ENCODE data around the gene OR2H2. TPM values are rescaled to one million over a fixed set of nuclear protein-coding genes. Genes with fewer than 3 reads are reported as not detected.

Gene OR2H2
- total and polyA plus RNA-seq, 4 donors, result 2.0 to 2.7 TPM; not detected in 2

DNA sequence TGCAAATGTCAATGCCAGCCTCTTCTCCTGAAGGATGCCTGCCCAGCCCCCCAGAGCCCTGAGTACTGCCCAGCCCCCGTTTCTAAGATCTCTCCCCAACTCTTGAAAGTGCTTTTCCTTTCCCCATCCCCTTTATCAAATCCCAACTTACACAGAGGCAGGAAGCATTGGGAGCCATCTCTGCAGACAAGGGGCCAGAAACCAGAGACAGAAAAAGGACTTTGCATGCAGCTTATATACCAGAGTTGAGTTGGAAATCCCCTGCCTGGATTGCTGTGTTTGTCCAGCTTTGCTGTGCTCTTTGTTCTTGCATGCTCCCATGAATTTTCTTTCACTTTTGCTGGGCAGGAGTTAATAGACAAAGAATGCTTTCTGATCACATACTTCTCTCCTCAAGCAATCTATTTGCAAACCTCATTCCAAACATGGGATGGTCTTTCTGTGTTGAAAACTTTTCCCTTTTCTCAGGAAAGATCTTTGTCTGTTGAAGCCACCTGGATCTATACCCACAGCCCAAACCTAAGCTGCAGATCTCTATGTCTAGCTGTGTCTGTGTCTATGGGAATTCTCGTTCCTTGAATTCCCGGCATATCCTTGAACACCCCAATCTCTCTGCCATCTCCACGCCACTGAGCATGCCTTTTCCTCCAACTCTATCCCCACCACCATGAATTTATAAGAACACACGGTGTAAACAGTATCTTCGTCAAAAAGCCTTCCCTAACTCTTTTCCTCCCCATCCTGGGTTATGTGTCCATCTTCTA is 25.2 kb upstream of the OR2H2 start, which contains the start of gene UBD:
TSS of gene UBD (minus strand) at position 209 of the 764 bp plus-strand sequence. CDS start at position 178, 31 bp downstream.
- DNase-seq (ENCODE audit: low read depth in 4 of 6, low spot score in 6 of 6), result no peak
- Histone ChIP-seq H3K9me3 (ENCODE audit: control insufficient read depth, insufficient read depth, low read length) (no peaks in the 10 kb centered on the region), H3K27ac (ENCODE audit: low read depth, low read length) (no peak within 1 kb of the TSS), H3K36me3 (ENCODE audit: control insufficient read depth, insufficient read depth, low read length) (no peaks in the 10 kb centered on the region), H3K27me3 (ENCODE audit: control insufficient read depth, insufficient read depth, low read length) (peaks cover 7% of the 10 kb centered on the region), H3K4me3 (ENCODE audit: low read depth, low read length) (no peak within 1 kb of the TSS), H3K4me1 (ENCODE audit: control insufficient read depth, insufficient read depth, low read length) (no peaks in the 10 kb centered on the region)
- WGBS (ENCODE audit: insufficient coverage), result 84% methylated on average over 6 of the region's 6 CpGs

DNA sequence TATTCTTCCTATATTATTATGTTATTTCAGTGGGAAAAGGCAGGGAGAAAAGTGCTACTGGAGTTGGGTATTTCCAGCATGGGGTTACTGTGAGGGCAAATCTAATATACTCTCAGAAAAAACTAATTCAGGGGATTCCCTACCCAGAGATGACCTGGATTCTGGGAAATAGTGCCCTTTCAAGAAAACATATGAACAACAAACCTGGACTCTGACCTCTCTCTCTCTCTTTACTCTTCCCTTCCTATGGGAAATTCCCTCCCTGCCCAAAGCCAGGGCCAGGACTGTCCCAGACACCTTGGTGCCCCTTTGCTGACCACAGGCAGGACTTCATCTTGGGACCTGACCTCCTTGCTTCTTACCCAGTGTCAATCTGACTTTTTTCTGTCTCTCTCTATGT is 23.8 kb upstream of the OR2H2 start:
- Histone ChIP-seq H3K36me3 (ENCODE audit: control insufficient read depth, insufficient read depth, low read length) (no peaks in the 10 kb centered on the region), H3K4me3 (ENCODE audit: low read depth, low read length) (no peak overlapping the region), H3K4me1 (ENCODE audit: control insufficient read depth, insufficient read depth, low read length) (no peaks in the 10 kb centered on the region), H3K9me3 (ENCODE audit: control insufficient read depth, insufficient read depth, low read length) (no peaks in the 10 kb centered on the region), H3K27ac (ENCODE audit: low read depth, low read length) (no peak overlapping the region), H3K27me3 (ENCODE audit: control insufficient read depth, insufficient read depth, low read length) (peaks cover under 1% of the 10 kb centered on the region)
- DNase-seq (ENCODE audit: low read depth in 4 of 6, low spot score in 6 of 6), result no peak

DNA sequence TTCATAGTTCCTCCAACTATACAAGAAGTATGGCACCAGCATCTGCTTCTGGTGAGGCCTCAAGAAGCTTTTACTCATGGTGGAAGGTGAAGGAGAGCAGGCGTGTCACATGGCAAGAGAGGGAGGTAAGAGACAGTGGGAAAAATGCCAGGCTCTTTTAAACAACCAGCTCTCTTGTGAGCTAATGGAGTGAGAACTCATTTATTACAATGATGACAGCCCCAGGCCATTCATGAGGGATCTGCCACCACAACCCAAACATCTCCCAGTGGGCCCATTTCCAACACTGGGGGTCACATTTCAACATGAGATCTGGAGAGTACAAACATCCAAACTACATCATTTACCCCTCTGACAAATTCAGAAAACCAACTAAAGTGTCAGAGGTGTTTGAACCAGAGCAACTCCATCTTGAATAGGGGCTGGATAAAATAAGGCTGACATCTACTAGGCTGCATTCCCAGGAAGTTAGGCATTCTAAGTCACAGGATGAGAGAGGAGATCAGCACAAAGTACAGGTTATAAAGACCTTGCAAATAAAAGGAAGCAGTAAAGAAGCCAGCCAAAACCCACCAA is 23.2 kb upstream of the OR2H2 start:
- Histone ChIP-seq H3K4me1 (ENCODE audit: control insufficient read depth, insufficient read depth, low read length) (no peaks in the 10 kb centered on the region), H3K27me3 (ENCODE audit: control insufficient read depth, insufficient read depth, low read length) (no peaks in the 10 kb centered on the region), H3K9me3 (ENCODE audit: control insufficient read depth, insufficient read depth, low read length) (no peaks in the 10 kb centered on the region), H3K36me3 (ENCODE audit: control insufficient read depth, insufficient read depth, low read length) (no peaks in the 10 kb centered on the region), H3K27ac (ENCODE audit: low read depth, low read length) (no peak overlapping the region), H3K4me3 (ENCODE audit: low read depth, low read length) (no peak overlapping the region)
- no peak for DNase-seq (ENCODE audit: low read depth in 4 of 6, low spot score in 6 of 6)
- no CpG with 5 or more reads among the region's 1 CpG for WGBS (ENCODE audit: insufficient coverage)

DNA sequence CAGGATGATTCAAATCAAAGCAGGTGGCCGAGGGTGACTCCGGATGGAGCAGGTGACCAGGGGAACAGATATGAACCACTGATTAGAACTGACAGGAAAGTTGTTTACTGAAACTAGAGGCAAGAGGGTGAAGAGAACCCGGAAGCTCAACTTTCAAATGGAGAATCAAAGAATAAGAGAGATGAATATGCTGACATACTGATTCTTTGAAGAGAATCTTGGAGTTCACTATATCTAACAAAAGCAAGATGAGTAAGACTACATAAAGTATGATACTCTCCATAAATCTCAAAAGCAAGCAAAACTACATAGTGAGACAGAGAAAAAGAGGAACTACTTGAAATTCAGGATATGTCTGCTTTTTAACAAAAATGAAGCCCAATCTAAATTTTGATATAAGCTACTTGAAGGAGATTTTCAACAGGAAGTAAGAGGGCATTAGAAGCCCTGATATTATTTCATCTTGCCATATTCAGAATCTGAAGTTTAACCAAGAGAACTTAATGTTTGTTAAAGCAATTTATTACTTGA is 21.4 kb upstream of the OR2H2 start:
- Histone ChIP-seq H3K4me3 (ENCODE audit: low read depth, low read length) (no peak overlapping the region), H3K4me1 (ENCODE audit: control insufficient read depth, insufficient read depth, low read length) (no peaks in the 10 kb centered on the region), H3K27ac (ENCODE audit: low read depth, low read length) (no peak overlapping the region), H3K36me3 (ENCODE audit: control insufficient read depth, insufficient read depth, low read length) (no peaks in the 10 kb centered on the region), H3K9me3 (ENCODE audit: control insufficient read depth, insufficient read depth, low read length) (no peaks in the 10 kb centered on the region), H3K27me3 (ENCODE audit: control insufficient read depth, insufficient read depth, low read length) (no peaks in the 10 kb centered on the region)
- 90% methylated on average over 3 of the region's 3 CpGs for WGBS (ENCODE audit: insufficient coverage)
- DNase-seq (ENCODE audit: low read depth in 4 of 6, low spot score in 6 of 6), result no peak

DNA sequence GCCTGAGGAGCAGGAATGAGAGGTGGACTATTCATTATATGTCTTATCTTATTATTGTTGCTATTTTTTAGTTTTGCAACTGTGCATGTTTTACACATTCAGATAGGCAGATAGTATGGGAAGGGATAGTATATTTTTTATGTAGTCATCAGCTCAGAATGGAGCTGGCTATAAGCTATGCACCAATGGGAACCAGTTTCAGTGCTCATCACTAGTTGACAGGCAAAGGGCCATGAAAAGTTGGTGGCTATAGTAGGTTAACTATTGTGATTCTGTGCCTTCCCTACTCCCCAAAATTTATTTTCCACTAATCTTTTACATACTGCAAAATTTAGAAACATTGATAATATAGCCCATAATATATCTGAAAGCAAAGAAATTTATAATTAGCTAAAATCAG is 20.0 kb upstream of the OR2H2 start:
- Histone ChIP-seq H3K9me3 (ENCODE audit: control insufficient read depth, insufficient read depth, low read length) (no peaks in the 10 kb centered on the region), H3K27ac (ENCODE audit: low read depth, low read length) (no peak overlapping the region), H3K27me3 (ENCODE audit: control insufficient read depth, insufficient read depth, low read length) (no peaks in the 10 kb centered on the region), H3K36me3 (ENCODE audit: control insufficient read depth, insufficient read depth, low read length) (no peaks in the 10 kb centered on the region), H3K4me1 (ENCODE audit: control insufficient read depth, insufficient read depth, low read length) (no peaks in the 10 kb centered on the region), H3K4me3 (ENCODE audit: low read depth, low read length) (no peak overlapping the region)
- no peak for DNase-seq (ENCODE audit: low read depth in 4 of 6, low spot score in 6 of 6)

DNA sequence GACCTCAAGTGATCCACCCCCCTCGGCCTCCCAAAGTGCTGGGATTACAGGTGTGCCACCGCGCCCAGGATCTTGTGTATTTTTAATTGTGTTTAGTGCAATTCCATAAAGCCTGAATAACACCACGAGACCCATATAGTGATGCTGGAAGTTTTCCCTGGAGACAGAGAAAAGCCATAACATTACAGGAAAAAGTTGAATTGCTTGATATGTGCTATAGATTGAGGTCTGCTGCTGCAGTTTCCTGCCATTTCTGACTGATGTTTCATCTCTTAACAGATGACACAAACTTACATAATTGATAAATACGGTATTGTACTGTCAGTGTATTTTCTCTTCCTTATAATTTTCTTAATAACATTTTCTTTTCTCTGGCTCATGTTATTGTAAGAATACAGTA is 18.1 kb upstream of the OR2H2 start:
- no peaks in the 10 kb centered on the region for H3K27me3 ChIP-seq (ENCODE audit: control insufficient read depth, insufficient read depth, low read length)
- H3K4me3 ChIP-seq (ENCODE audit: low read depth, low read length), result no peak overlapping the region
- WGBS (ENCODE audit: insufficient coverage), result 100% methylated on average over 4 of the region's 5 CpGs
- peak in 1 of 6 donors; percentile 28 for DNase-seq (ENCODE audit: low read depth in 4 of 6, low spot score in 6 of 6)
- H3K9me3 ChIP-seq (ENCODE audit: control insufficient read depth, insufficient read depth, low read length), result no peaks in the 10 kb centered on the region
- no peaks in the 10 kb centered on the region for H3K4me1 ChIP-seq (ENCODE audit: control insufficient read depth, insufficient read depth, low read length)
- no peak overlapping the region for H3K27ac ChIP-seq (ENCODE audit: low read depth, low read length)
- H3K36me3 ChIP-seq (ENCODE audit: control insufficient read depth, insufficient read depth, low read length), result no peaks in the 10 kb centered on the region

DNA sequence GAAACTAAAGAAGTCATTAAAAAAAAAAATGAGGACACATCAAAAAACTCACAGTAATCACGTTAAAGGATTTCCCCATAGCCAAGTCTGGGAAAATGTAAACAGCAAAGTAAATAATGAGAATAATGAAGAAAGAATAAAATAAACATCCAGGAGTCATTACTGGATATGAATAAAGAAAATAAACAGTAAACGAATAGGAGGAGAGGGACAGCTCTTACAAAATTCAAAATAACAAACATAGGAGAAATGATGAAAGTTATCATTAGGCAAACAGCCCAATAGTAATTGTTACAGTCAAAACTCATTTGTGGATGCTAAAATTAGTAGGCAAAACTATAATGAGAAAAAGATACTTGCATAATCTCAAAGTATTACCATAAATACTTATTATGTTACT is 17.4 kb upstream of the OR2H2 start:
- Histone ChIP-seq H3K9me3 (ENCODE audit: control insufficient read depth, insufficient read depth, low read length) (no peaks in the 10 kb centered on the region), H3K4me3 (ENCODE audit: low read depth, low read length) (no peak overlapping the region), H3K36me3 (ENCODE audit: control insufficient read depth, insufficient read depth, low read length) (no peaks in the 10 kb centered on the region), H3K27me3 (ENCODE audit: control insufficient read depth, insufficient read depth, low read length) (peaks cover 2% of the 10 kb centered on the region), H3K27ac (ENCODE audit: low read depth, low read length) (no peak overlapping the region), H3K4me1 (ENCODE audit: control insufficient read depth, insufficient read depth, low read length) (no peaks in the 10 kb centered on the region)
- peak in 1 of 6 donors; percentile 77 for DNase-seq (ENCODE audit: low read depth in 4 of 6, low spot score in 6 of 6)
- WGBS (ENCODE audit: insufficient coverage), result no CpG with 5 or more reads among the region's 2 CpGs

DNA sequence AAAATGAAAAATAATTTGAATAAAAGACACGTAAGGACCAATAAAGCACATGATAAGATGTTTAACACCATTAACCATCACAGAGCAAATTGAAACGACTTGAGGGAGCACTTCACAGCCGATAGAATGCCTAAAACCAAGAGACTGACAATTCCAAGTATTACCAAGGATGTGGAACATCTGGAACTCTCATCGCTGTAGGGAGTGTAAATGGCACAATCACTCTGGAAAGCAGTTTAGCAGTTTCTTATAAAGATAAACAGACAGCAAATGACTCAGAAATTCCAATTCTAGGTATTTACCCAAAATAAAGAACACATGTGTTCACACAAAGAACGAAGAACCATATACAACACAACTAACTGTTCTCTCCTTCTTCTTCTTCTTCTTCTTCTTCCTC is 16.9 kb upstream of the OR2H2 start:
- Histone ChIP-seq H3K27me3 (ENCODE audit: control insufficient read depth, insufficient read depth, low read length) (peaks cover 2% of the 10 kb centered on the region), H3K4me1 (ENCODE audit: control insufficient read depth, insufficient read depth, low read length) (no peaks in the 10 kb centered on the region), H3K9me3 (ENCODE audit: control insufficient read depth, insufficient read depth, low read length) (no peaks in the 10 kb centered on the region), H3K36me3 (ENCODE audit: control insufficient read depth, insufficient read depth, low read length) (no peaks in the 10 kb centered on the region), H3K4me3 (ENCODE audit: low read depth, low read length) (no peak overlapping the region), H3K27ac (ENCODE audit: low read depth, low read length) (no peak overlapping the region)
- WGBS (ENCODE audit: insufficient coverage), result 83% methylated on average over 1 of the region's 5 CpGs
- peak in 2 of 6 donors; percentile 23 to 83 for DNase-seq (ENCODE audit: low read depth in 4 of 6, low spot score in 6 of 6)

DNA sequence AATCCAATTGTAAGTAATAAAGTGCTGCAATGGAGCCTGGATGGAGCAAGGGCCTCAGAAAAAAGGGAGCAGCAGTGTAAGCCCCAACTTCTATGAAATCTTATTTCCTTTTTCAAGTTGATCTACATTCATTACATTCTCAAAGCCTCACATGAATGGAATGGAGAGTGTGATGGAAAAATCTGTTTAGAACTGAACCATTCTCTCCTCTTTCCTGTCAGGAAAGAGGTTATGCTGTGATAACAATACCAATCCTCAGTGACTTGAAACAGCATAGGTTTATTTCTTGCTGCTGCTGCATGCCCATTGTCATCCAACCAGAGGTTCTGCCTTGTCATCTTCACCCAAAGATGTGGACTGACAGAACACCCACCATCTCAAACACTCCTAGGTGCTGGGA is 8.9 kb upstream of the OR2H2 start:
- H3K27ac ChIP-seq (ENCODE audit: low read depth, low read length), result no peak overlapping the region
- H3K9me3 ChIP-seq (ENCODE audit: control insufficient read depth, insufficient read depth, low read length), result no peaks in the 10 kb centered on the region
- DNase-seq (ENCODE audit: low read depth in 4 of 6, low spot score in 6 of 6), result no peak
- H3K27me3 ChIP-seq (ENCODE audit: control insufficient read depth, insufficient read depth, low read length), result peaks cover 2% of the 10 kb centered on the region
- no peaks in the 10 kb centered on the region for H3K4me1 ChIP-seq (ENCODE audit: control insufficient read depth, insufficient read depth, low read length)
- no peak overlapping the region for H3K4me3 ChIP-seq (ENCODE audit: low read depth, low read length)
- H3K36me3 ChIP-seq (ENCODE audit: control insufficient read depth, insufficient read depth, low read length), result no peaks in the 10 kb centered on the region

DNA sequence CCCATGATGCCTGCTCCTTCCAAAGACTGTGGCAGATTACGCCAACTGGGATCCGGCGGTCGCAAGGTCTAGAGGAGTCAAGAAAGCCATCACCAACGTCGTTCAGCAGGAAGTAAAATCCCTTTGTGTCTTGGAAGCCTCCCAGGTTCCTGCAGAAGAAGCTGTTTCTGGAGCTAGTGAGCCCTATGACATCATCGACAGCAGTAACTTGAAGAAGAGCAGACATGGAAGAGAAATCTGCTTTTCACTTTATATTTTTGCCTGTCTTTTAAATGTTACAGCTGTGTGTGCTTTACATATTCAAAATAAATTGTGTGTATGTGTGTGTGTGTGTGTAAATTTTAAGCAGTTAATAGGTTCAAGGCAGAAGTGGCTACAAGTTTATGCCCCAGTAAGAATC is 7.4 kb upstream of the OR2H2 start:
- no peak overlapping the region for H3K4me3 ChIP-seq (ENCODE audit: low read depth, low read length)
- no peak overlapping the region for H3K27ac ChIP-seq (ENCODE audit: low read depth, low read length)
- H3K36me3 ChIP-seq (ENCODE audit: control insufficient read depth, insufficient read depth, low read length), result no peaks in the 10 kb centered on the region
- 78% methylated on average over 6 of the region's 7 CpGs for WGBS (ENCODE audit: insufficient coverage)
- H3K27me3 ChIP-seq (ENCODE audit: control insufficient read depth, insufficient read depth, low read length), result no peaks in the 10 kb centered on the region
- H3K9me3 ChIP-seq (ENCODE audit: control insufficient read depth, insufficient read depth, low read length), result no peaks in the 10 kb centered on the region
- no peak for DNase-seq (ENCODE audit: low read depth in 4 of 6, low spot score in 6 of 6)
- H3K4me1 ChIP-seq (ENCODE audit: control insufficient read depth, insufficient read depth, low read length), result no peaks in the 10 kb centered on the region
